Heart left ventricle (tissue), 16 donors: ENCODE results near the gene NAB2. TPM values are rescaled to one million over a fixed set of nuclear protein-coding genes. Genes with fewer than 3 reads are reported as not detected.

ENCODE experiments used
- ATAC-seq, 4 donors: fragments of 200-7000 bp; cut with Tn5 transposase; one replicate each; pipeline ENCODE4 v1.9.1; 2020 to 2022; ENCODE audit warnings: moderate library complexity in 4 of 4, mild to moderate bottlenecking in 3 of 4, moderate number of reproducible peaks in 1 of 4
- DNase-seq, 5 donors: peaks; one replicate each; pipeline ENCODE4 v3.0.0-alpha.2; 2020
- H3K27ac ChIP-seq, 12 donors: fragments of 200-600 bp; sonication (generic) in 4 of 12; one replicate each; pipeline versions ENCODE4 v1.5.0 to v1.8.0; 2016 to 2022; ENCODE audit warnings: mild to moderate bottlenecking in 2 of 12
- H3K27me3 ChIP-seq, 9 donors: fragments of 200-600 bp; sonication (generic) in 2 of 9; one replicate each; pipeline versions ENCODE4 v1.5.1 to v1.8.0; 2016 to 2022; ENCODE audit warnings: mild to moderate bottlenecking in 3 of 9
- H3K36me3 ChIP-seq, 9 donors: fragments of 200-600 bp; sonication (generic) in 2 of 9; one replicate each; pipeline versions ENCODE4 v1.5.0 to v1.8.0; 2018 to 2022; ENCODE audit warnings: mild to moderate bottlenecking in 2 of 9
- H3K4me1 ChIP-seq, 12 donors: fragments of 200-600 bp; sonication (generic) in 4 of 12; one replicate each; pipeline versions ENCODE4 v1.5.0 to v1.8.0; 2016 to 2022; ENCODE audit warnings: mild to moderate bottlenecking in 3 of 12
- H3K4me3 ChIP-seq, 12 donors: fragments of 200-600 bp; sonication (generic) in 4 of 12; one replicate each; pipeline versions ENCODE4 v1.5.0 to v1.8.0; 2017 to 2022; ENCODE audit warnings: mild to moderate bottlenecking in 9 of 12, moderate library complexity in 4 of 12
- H3K9me3 ChIP-seq, 12 donors: fragments of 200-600 bp; sonication (generic) in 4 of 12; one replicate each; pipeline versions ENCODE4 v1.5.0 to v1.8.0; 2016 to 2022; ENCODE audit warnings: mild to moderate bottlenecking in 1 of 12
- POLR2A ChIP-seq, 2 donors: fragments of 450-650 bp; IDR thresholded peaks; one replicate each; pipeline ENCODE4 v1.6.1; 2017; ENCODE audit warnings: antibody characterized with exemption in 2 of 2, mild to moderate bottlenecking in 2 of 2, moderate library complexity in 2 of 2
- WGBS, 4 donors: extraction: QIAGEN DNeasy Blood & Tissue Kit in 2 of 4; methylation state at CpG; one replicate each; pipeline versions ENCODE4 v1.1.5 to v1.1.7; 2013 to 2018; 5-methylcytosine and 5-hydroxymethylcytosine counted together
- intact Hi-C, 10 donors: fragments of 100-400 bp; cut with DNase I; formaldehyde crosslinking; loops; one replicate each; pipeline versions ENCODE4 v1.11.1 to v1.14.2; 2022
- polyA plus RNA-seq, 2 donors: library from polyadenylated mRNA; stranded (reverse); fragments of 200-250 nt; gene quantifications; one replicate each; pipeline ENCODE4 v1.2.3, GENCODE V29; 2013
- total RNA-seq, 9 donors: library from RNA; depleted of rRNA in 2 of 9; stranded (reverse); fragments of >200 nt in 2 of 9; fragmentation: NEBNext Ultra II Directional in 3 of 9; extraction: Animal tissue kit (Norgen Biotek cat#: 25700) in 3 of 9; gene quantifications; one replicate each; pipeline versions ENCODE4 v1.1.0 to v1.2.4, GENCODE V29; 2016 to 2023
- TF ChIP-seq, protein P1 (sequence below), 12 donors: fragments of 200-600 bp; sonication (generic) in 4 of 12; IDR thresholded peaks; one replicate each; pipeline versions ENCODE4 v1.5.0 to v1.8.0; 2018 to 2022; ENCODE audit warnings: antibody characterized with exemption in 12 of 12, mild to moderate bottlenecking in 5 of 12
- donor health status: ischemic (EF 13 %, LVEDD 7.1; RV severe dilation, severe dysfunction).
- donor health status: healthy with polysubstance abuse.
- donor health status: DM: no; HTN: yes; CAD: no.
- donor health status: DM: no; HTN: no; CAD: no.
- donor health status: ischemic (EF 25% LVEDD 6.9; RV normal size, moderate dysfunction).
- donor health status: ischemic (EF 25% LVEDD 5.7; RV mildly dilated, moderate dysfunction).
- donor health status: healthy.
- donor health status: DM: yes; HTN: yes; CAD: no.
- donor health status: ischemic (EF 35%, LVEDD 5.7; RV mildly dilated, moderate dysfunction).
- donor health status: nonischemic (EF 11% LVEDD 7.7; RV severe dilation, severe dysfunction).
- donor health status: DM: yes; HTN: yes; CAD: no.
- donor health status: PGD.
- donor health status: ischemic (EF 29% LVEDD 5.4; RV normal size, mild dysfunction).
- donor health status: nonischemic (EF 23%, LVEDD 6.1; RV moderate dilation, normal function).

Gene NAB2
- total and polyA plus RNA-seq, 11 donors: 8.7 to 30.1 (median 11.8) TPM

DNA sequence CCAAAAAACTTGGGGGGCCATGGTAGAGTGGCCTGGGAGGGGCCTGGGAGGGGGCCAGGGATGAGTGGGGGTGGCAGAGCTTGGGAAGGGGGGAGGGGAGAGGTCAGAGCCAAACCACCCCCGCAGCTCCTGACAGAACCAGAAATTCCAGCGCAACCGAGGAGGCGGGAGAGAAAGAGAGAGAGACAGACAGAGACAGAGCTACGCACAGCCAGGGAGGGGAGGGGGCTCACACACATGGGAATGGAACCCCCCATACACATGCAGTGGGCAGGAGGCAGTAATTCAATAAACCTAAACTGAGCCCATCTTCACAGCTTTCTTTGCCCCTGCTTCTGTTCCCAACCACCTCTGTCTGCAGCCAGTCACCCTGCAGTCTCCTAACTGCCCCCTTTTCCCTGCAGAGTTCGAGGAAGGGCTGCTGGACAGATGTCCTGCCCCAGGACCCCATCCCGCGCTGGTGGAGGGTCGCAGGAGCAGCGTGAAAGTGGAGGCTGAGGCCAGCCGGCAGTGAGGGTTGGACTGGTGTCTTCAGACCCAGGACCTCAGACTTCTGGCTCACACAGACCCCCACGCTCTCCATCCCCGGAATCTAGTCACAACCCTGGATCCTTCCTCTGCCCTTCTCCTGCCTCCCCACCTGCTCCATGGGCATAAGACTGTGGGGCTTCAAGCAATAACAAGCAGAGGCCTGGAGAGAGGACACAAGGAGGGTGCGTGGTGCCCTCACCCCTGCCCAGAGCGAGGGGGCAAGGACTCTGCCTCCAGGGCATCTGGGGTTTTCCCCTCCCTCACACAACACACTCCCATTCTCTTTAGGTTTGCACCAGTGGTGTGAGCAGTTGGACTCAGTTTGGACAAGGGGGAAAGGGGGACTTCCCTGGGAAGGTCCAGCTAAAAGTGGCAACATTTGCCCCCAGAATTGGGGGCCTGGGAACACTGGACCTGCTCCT lies 5.6 kb downstream of the NAB2 start:
- DNase-seq (peak in 1 of 5 donors; percentile 24), ATAC-seq (peak in 1 of 4 donors; percentile 2)
- TF ChIP-seq POLR2A (IDR thresholded peaks at IDR 0.05): no peak
- TF ChIP-seq, protein P1, sequence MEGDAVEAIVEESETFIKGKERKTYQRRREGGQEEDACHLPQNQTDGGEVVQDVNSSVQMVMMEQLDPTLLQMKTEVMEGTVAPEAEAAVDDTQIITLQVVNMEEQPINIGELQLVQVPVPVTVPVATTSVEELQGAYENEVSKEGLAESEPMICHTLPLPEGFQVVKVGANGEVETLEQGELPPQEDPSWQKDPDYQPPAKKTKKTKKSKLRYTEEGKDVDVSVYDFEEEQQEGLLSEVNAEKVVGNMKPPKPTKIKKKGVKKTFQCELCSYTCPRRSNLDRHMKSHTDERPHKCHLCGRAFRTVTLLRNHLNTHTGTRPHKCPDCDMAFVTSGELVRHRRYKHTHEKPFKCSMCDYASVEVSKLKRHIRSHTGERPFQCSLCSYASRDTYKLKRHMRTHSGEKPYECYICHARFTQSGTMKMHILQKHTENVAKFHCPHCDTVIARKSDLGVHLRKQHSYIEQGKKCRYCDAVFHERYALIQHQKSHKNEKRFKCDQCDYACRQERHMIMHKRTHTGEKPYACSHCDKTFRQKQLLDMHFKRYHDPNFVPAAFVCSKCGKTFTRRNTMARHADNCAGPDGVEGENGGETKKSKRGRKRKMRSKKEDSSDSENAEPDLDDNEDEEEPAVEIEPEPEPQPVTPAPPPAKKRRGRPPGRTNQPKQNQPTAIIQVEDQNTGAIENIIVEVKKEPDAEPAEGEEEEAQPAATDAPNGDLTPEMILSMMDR (IDR thresholded peaks at IDR 0.05): no peak
- peaks cover 0 to 84% (median 78%) of the 10 kb centered on the region in 9 donors for H3K36me3 ChIP-seq
- no peaks in the 10 kb centered on the region for H3K9me3 ChIP-seq
- H3K4me3 ChIP-seq: no peak overlapping the region
- intact Hi-C loops: no loop called here
- H3K27me3 ChIP-seq: no peaks in the 10 kb centered on the region
- 61 to 68% (median 64%) methylated on average over 15 of the region's 15 CpGs for WGBS, 4 donors
- peaks cover 0 to 58% (median 38%) of the 10 kb centered on the region in 12 donors for H3K4me1 ChIP-seq
- peak overlapping the region in 11 of 12 donors; percentile 32 to 99 (median 68) for H3K27ac ChIP-seq

DNA sequence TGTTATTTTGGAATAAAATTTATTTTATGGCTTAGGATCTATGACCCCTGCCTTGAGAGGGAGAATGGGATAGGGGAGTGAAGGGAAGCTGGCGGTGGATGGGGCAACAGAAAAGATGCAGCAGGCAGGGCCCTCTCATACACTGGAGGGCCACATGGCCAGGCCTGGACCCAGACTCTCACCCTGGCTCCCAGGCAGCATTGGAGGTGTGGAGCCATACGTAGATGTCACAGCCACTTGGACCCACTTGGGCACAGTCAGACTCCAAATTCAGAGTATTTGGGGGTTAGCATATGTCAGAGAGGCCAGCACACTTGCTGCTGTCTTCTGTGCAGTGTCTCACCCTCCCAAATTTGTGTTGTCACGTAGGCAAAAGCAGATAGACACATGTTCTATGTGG lies 6.5 kb downstream of the NAB2 start:
- no peak for ATAC-seq
- WGBS, 4 donors: 78 to 91% (median 84%) methylated on average over 3 of the region's 3 CpGs
- Histone ChIP-seq H3K27ac (peak overlapping the region in 2 of 12 donors; percentile 77 to 99), H3K4me1 (peaks cover 0 to 51% (median 32%) of the 10 kb centered on the region in 12 donors), H3K36me3 (peaks cover 0 to 92% (median 87%) of the 10 kb centered on the region in 9 donors), H3K4me3 (no peak overlapping the region), H3K27me3 (no peaks in the 10 kb centered on the region), H3K9me3 (no peaks in the 10 kb centered on the region)
- TF ChIP-seq, protein P1 (IDR thresholded peaks at IDR 0.05): no peak
- TF ChIP-seq POLR2A (IDR thresholded peaks at IDR 0.05): no peak
- peak in 1 of 5 donors; percentile 8 for DNase-seq
- intact Hi-C loops: no loop called here

DNA sequence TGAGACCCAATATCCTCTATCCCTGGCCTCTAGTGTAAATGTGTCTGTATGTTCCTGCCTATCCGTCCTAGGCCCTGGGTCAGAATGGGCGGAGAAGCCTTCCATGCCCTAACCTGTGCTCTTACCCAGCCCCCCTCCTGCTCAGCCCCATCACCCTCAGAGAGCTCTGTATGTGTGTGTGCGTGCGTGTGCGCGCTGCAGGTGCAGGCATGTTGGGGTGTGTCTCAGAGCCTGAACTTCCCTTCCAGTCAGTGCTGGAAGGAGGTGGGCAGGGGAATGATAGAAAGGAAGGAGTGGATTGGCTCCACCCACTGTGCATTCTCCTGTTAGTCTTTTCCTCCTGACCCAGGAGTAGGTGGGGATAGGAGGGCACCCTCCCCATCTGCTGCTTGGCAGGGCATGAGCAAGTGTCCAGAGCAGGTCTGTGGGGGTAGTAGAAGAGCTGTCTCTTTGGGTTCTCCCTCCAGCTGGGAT lies 7.2 kb downstream of the NAB2 start:
- no peaks in the 10 kb centered on the region for H3K9me3 ChIP-seq
- H3K27me3 ChIP-seq: no peaks in the 10 kb centered on the region
- H3K4me1 ChIP-seq: peaks cover 0 to 44% (median 25%) of the 10 kb centered on the region in 12 donors
- TF ChIP-seq POLR2A (IDR thresholded peaks at IDR 0.05): no peak
- TF ChIP-seq, protein P1 (IDR thresholded peaks at IDR 0.05): no peak
- intact Hi-C loops: no loop called here
- peaks cover 0 to 95% (median 87%) of the 10 kb centered on the region in 9 donors for H3K36me3 ChIP-seq
- peak overlapping the region in 1 of 12 donors; percentile 22 for H3K27ac ChIP-seq
- DNase-seq (peak in 1 of 5 donors; percentile 20), ATAC-seq (no peak)
- WGBS, 4 donors: 83 to 88% (median 86%) methylated on average over 6 of the region's 6 CpGs
- H3K4me3 ChIP-seq: no peak overlapping the region
